Nucleus accumbens (tissue), 56 donors: ENCODE results near the gene DPM2.

Experiments used
- DNase-seq, 56 donors: peaks; one replicate each; lab custom pipeline; 2025; lab: John Stamatoyannopoulos, UW

DPM2 gene

GRCh38 chr9:127974001-127974768 lies 36.5 kb upstream of the DPM2 start:
- DNase-seq, result peak in 1 of 56 donors; percentile 57

DNA sequence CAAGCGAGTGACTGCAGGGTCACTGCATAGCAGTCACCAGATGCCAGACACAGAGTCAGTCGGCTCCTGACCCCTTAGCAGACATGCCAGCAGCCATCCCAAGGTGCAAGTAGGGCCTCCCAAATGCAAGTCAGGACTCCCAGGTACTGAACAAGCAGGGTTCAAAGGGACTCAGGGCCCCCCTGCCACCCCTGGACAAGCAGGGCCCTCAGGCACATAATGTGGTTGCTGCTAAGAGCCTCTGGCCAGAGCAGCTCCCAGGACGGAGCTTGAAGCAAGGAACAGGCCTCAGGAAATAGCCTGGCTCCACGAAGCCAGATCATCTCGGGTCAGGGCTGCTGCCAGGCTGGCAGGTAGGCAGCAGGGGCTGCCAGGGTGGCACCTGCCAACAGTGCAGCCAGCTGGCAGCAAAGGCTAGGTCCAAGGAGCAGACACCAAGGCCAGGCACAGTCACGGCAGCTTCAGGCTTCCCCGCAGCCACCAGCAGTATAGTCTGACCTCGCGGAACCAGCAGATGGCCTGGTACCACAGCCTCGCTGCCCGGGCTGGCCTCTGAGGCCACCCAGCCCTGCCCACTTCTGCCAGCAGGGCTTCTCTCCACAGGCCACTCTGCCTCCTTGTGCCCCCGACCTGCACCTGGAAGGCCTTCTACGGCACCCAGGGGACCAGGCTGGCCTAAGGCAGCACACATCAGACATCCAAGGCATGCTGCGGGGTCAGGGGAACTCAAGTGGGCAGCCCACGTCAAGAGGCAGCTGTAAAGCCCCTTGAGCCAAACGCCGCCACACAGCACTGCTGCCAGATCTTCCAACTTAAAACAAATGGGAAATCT lies 35.7 kb upstream of the DPM2 start:
- peak in 21 of 56 donors; percentile 30 to 64 (median 50) for DNase-seq

- DNase-seq, result peak in 43 of 56 donors; percentile 32 to 89 (median 74)
These were observed 34.7 kb upstream of the DPM2 start for GRCh38 chr9:127972236-127972871.

GRCh38 chr9:127971357-127972235 lies 33.9 kb upstream of the DPM2 start:
- DNase-seq, result peak in 54 of 56 donors; percentile 43 to 98 (median 87)

DNA sequence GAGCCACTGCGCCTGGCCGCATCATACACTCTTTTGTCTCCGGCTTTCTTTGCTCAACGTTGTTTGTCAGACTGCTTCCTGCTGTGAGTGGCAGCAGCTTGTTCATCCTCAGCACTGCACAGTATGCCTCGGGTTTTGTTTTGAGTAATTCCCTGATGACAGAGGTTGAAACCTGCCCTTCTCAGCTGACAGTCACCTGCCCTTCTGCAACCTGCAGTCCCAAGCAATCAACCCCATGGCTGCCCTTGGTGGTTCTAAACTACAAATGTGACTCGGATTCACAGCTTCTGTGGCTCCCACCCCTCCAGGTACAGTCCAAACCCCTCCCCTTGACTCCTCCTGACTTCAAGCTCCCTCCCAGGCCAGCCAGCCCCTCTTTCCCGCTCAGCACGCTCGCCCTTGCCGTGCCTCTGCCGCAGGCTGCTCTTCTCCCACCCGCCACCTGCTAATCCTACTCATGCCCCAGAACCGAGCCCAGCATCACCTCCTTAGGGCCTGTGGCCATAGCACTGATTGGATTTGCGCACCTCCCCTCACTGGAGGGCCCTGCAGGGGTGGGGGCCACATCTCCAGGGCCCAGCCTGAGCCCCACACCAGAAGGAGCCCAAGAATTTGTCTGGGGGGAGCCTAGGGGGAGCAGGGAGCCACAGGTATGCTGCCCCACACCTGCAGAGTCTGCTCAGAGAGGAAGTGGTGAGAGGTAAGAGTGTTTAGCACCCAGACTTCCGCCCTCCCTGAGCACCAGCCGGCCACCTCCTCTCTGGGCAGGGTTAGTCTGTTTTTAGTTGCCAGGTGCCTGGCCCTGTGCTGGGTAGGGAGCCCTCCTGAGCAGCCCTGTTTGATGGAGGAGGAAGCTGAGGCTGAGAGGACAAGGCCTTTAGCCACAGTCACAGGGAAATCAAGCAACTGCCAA lies 33.0 kb upstream of the DPM2 start:
- peak in 1 of 56 donors; percentile 50 for DNase-seq

DNA sequence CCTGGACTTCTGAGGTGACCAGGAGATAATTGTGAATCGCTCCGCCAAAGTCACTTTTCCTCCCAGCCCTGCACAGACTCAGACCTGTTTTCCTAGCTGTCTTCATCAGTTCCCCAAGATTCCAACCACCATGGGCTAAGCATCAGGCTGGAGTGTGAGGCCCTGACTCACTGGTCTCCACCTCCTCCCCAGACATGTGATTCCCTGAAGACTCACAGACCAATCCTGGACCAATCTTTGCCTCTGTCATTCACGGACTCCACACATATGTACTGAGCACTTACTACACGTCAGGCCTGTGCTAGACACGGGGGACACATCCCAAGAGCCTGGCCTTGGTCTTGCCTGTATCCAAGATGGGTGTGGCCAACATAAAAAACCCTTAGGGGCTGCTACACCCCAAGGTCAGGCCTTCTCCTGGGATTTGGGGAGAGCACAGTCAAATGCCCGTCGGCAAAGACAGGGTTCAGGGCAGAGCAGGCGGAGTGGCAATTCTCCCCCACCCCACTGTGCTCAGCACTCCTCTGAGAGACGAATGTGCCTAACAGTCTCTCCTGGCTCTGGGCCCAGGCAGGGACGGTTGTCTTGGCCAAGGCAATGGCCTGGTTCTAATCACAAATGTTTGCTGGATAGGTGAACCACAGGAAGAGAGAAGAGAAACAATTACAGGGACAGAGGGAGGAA lies 31.2 kb upstream of the DPM2 start:
- DNase-seq, result peak in 26 of 56 donors; percentile 35 to 83 (median 58)

DNA sequence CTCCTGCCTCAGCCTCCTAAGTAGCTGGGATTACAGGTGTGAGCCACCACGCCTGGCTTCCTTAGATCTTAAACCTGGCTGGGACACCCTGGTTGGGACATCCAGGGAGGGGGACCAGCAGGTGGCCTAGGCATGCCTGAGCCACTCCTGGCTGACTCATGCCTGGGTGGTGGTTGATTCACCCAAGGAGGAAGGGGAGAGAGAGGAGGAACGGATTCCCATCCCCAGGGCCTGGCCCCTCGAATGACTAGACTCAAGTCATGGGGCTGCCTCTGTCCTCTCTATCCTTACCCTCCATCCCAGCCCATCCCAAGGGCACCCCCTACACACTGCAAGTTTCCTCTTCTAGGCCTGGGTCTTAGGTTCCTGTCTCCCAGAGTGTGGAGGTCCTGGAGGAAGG lies 30.4 kb upstream of the DPM2 start:
- DNase-seq, result peak in 3 of 56 donors; percentile 25 to 40 (median 26)

- DNase-seq, result no peak
These were observed 29.6 kb upstream of the DPM2 start for GRCh38 chr9:127967151-127967809.

- no peak for DNase-seq
These were observed 28.9 kb upstream of the DPM2 start for GRCh38 chr9:127966416-127967150.

DNA sequence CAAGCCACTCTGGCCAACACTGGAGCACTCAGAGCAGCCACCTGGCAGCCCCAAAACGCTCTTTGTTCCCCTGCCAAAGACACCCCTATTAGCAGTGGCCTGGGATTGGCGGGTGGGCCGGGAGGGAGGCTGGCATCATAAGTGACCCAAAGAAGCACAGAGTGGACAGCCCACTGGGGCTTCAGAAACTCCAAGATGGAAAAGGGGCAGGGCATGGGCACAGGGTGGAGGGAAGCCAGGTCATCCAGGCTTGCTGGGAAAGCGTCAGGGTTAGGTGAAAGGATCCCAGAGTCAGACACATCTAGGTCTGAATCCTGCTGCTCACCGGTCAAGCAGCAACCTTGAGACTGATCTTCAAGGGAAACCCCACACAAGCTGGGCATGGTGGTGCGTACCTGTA lies 28.3 kb upstream of the DPM2 start:
- DNase-seq, result no peak

GRCh38 chr9:127963359-127964064 lies 25.9 kb upstream of the DPM2 start:
- DNase-seq, result peak in 1 of 56 donors; percentile 51

GRCh38 chr9:127963041-127963358 lies 25.3 kb upstream of the DPM2 start:
- DNase-seq, result no peak

- DNase-seq, result no peak
These were observed 24.6 kb upstream of the DPM2 start for GRCh38 chr9:127962278-127962677.

- no peak for DNase-seq
These were observed 24.0 kb upstream of the DPM2 start for GRCh38 chr9:127961613-127962155.

DNA sequence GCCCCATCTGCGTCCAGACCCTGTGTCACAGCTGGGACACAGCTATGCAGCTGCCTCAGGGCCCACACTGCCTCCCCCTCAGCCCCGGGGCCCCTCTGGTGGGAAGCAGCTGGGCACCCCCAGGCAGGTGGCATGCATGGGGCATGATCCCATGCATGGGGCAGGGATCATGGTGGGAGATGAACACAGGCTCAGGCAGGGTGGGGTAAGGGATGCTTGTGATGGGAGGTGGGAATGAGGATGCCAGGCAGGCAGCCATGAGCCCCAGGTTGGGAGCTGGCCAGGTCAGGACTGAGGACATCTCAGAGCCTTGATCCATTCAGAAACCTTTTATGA lies 23.5 kb upstream of the DPM2 start:
- no peak for DNase-seq

DNA sequence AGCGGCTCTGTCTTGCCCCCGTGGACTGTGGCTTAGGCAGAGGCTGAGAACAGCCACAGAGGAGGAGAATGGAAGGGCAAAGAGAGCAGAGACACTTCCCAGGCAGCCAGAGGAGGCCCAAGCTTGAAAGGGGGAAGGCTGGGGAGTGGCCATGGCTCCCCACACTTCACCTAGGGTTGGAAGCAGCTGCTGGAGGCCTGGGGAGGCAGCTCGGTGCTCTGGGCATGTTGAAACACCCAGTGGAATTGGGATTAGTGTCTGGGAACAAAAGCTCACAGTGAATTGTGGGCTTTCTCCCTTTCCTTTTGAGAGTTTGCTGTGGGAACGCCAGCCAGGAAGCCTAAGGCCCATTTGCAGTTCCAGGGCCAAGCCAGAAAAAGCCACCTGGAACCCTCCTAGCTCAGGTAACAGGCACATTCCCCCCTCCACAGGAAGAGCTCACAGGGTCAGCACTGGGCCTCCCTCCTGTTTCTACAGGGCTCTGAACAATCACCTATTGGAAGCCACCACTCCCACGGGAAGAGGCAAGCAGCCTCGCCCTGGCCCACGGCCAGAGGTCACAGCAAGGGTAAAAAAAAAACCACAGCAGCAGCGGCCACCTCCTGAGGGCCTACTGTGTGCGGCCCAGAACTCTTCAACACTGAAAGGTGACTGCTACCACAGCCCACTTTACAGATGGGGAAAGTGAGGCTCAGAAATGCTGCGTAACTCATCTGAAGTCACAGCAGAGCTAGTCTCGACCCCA lies 22.9 kb upstream of the DPM2 start:
- no peak for DNase-seq
